Anterior cingulate cortex (tissue), 58 donors: ENCODE results near the gene ANKLE1.

ENCODE experiments used
- DNase-seq, 58 donors: peaks; one replicate each; lab custom pipeline; 2025; lab: John Stamatoyannopoulos, UW

Gene ANKLE1

DNA sequence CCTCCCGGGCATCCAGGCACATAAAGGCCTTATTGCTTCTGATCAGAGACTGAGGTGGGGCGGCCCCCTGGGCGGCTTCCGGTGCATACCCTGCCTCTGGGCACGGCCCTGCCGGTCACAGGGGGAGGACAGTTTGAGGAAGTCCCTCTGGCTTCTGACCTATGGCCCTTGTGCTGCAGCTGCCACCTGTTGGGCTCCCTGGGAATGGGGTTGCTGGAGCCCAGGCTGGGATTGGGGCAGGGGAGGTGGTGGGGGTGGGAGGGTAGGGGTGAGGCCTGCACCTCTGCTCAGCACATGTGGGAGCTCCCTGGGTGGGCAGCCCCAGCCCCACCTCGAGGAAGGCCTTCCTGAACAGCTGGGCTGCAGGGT, 42.2 kb downstream of the ANKLE1 start:
- no peak for DNase-seq

DNA sequence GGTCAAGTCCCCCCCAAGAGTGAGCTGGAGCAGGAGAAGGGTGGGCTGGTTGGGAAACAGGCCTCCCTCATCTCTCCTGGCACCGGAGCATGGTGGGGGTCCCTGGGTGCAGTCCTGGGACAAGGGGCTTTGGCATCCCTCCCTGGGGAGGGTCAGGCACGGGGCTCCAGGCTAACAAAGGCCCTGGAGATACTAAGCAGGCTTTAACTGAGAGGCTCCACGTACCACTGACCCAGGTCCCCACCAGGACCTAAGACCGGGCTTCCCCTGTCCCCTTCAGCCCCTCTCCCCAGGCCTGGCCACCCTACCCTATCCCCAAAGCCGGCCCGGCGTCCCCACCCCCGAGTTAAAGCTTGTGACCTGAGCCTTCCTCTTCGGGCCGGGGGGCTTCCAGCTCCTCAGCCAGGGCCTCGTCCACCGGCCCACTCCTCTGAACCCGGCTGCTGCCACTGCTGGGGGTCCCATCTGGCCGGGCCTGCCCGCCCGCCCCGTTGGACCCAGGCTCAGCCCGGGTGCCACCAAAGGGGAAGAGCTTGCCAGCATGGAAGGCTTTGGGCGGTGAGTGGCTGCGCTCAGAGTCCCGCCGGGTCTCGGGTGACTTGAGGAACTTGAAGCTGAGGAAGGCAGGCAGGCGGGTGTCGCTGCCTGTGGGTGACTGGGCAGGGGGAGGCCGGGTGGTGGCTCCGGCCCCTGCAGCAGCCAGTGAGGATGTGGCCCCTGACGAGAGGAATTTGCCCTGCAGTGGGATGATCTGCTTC, 42.8 kb downstream of the ANKLE1 start:
- DNase-seq = no peak

DNA sequence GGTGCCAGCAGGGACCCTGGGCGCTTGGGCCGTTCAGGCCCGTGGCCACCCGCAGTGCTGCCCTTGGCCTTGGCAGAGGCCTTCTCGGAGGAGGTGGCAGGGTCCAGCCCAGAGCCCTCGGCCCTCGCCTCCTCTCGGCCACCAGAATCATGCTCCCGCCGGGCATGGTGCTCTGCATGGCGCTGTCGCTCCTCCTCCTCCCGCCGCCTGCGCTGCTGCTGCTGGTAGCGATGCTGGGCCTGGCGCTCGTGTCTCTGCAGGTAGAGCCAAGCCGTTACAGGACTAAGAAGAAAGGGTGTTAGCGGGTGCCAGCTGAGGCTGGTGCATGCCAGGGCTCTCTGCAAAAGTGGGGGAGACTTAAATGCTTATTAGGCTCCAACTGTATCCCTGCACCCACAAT, 43.4 kb downstream of the ANKLE1 start:
- DNase-seq = peak in 5 of 58 donors; percentile 9 to 17 (median 9)

DNA sequence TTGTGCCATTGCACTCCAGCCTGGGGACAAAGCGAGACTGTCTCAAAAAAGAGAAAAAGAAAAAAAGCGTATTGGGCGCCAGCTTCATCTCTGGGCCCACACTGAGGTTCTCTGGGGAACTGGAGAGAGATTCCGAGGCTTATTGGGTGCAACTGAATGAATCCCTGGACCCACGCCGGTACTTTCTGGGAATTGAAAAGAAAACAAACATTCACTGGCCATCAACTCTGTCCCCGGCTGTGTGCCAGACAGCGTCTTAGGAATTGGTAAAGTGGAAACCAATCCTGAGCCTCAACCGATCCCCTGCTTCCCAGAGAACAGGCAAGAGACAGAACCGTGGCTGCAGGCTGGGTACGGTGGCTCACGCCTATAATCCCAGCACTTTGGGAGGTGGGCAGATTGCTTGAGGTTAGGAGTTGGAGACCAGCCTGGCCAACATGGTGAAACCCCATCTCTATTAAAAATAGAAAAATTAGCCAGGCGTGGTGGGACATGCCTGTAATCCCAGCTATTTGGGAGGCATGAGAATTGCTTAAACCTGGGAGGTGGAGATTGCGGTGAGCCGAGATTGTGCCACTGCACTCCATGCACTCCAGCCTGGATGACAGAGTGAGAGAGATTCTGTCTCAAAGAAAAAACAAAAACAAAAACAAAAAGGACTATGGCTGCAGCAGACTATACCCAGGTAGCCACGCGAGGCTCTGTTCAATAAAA, 44.3 kb downstream of the ANKLE1 start:
- peak in 52 of 58 donors; percentile 20 to 93 (median 68) for DNase-seq

GRCh38 chr19:17326595-17326966, 44.9 kb downstream of the ANKLE1 start:
- no peak for DNase-seq

- DNase-seq = no peak
Observed at GRCh38 chr19:17327068-17327653, 45.5 kb downstream of the ANKLE1 start.

DNA sequence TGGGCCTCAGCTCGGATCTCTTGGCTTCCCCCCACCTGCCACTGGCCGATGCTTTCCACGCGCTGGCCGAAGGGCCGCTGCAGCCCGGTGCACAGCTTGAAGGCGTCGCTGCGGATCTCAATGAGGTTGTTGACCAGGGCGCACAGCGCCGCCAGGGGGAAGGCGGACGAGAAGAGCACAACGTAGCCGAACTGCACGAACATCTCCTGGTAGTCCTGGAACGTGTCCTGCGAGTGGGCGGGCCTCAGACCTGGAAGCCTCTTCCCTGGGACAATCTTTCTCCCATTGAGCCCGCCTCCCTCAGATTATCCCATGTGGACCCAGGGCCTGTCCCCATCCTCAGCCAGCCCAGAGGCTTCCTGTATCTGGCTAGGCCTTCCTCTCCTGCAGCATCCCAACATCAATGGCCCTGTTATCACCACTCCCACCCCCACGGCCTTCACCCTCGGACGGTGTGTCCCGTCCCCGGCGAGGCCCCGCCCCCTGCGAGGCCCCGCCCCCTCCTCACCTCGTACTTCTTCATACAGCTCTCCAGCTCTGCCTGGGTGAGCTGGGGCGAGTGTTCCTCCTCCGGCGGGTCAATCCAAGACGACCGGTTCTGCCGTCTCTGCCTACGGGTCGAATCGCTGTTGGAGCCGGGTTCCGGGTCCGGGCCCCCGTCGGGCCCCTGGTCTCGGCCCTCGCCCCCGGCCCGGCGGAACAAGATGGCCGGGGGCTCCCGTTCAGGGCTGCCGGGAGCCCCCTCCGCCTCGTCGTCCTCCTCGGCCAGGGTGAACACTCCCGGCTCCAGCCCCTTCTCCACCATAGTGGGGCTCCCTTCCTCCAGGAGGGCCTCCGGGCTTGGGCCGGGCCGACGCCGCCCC, 46.2 kb downstream of the ANKLE1 start:
- DNase-seq = no peak

DNA sequence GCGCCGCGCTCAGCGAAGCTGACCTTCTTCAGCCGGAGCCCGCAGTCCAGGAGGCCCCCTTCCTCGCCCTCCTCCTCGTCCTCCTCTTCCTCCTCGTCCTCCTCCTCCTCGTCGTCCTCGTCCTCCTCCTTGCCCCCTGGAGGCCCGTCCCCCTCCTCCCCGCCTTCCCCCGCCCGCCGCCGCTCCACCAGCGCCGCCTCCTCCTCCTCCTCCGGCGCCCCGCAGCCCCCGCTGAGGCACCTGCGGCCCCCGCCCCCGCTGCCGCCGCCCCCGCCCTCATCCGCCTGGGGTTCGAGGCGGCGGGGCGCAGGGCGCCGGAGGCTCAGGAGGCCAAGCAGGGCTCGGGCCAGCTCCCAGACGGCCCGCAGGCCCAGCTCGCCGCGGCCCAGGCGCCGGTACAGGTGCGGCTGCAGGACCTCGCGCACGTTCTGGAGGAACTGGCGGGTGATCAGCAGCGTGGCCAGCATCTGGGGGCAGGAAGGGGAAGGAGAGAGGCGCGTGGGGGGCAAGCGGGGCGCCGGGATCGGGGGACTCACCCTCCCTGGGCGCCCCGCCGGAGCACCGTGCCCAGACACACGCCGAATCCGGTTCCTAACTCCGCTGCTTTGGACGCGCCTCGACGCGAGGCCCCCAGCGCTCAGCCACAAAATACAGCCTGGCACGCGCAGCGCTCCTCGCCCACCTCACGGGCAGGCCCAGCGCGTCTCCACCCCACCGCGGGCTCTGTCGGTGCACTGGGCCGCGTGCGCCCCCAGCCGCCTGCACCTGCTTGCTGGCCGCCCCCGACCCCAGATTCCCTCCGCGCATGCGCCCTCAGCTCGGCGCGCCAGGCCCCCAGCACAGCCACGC, 47.0 kb downstream of the ANKLE1 start:
- no peak for DNase-seq

GRCh38 chr19:17329366-17330261, 47.9 kb downstream of the ANKLE1 start:
- no peak for DNase-seq

- DNase-seq = no peak
Observed at GRCh38 chr19:17330262-17331044, 48.8 kb downstream of the ANKLE1 start.

DNA sequence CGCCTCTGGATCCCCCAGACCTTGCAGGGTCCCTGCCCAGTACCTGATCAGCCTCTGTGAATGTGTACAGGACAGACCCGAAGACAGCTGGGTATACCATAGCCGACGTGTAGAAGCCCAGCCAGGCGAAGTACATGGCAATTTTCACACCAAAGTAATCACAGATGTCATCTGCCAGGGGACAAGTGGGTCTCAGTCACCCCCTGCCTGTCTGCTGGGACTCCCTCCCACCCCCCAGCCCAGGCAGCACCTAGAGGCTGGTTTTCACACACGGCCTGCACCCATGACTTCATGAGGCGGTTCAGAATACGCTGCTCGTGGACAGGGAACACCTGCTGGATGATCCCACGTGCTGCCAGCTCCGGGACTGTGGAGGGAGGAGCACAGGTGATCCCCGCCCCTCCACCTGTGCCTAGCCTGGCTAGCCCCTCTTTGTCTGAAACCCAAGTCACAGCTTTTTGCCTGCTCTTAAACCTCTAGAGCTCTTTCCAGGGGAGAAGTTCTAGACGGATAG, 49.4 kb downstream of the ANKLE1 start:
- DNase-seq = no peak

DNA sequence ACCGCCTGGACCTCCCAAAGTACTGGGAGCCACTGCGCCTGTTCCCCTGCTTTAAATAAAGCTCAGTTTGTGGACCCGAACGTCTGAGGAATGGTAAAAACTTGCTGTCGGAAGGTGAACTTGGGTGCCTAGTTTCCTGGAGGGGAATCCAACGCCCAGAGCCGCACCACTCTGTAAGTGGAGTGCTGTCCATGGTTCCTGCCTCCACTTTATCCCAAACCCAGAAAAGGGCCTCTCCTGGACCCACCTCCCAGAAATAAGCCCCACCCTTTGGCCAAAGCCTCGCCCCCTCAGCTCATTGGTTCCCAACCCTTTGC, 50.6 kb downstream of the ANKLE1 start:
- DNase-seq = no peak

GRCh38 chr19:17332677-17333581, 51.2 kb downstream of the ANKLE1 start:
- peak in 30 of 58 donors; percentile 11 to 69 (median 42) for DNase-seq

- DNase-seq = peak in 18 of 58 donors; percentile 14 to 49 (median 30)
Observed at GRCh38 chr19:17333611-17334413, 52.1 kb downstream of the ANKLE1 start.

- DNase-seq = peak; percentile 68 to 98 (median 92)
Observed at GRCh38 chr19:17334414-17335409, 53.0 kb downstream of the ANKLE1 start, which contains the start of gene ANO8. TSS of gene ANO8 (minus strand) at chr19:17334855. CDS start at chr19:17334670, 185 bp downstream.
